MCF 10A (cell line): ENCODE data around the gene ABI1. TPM values are rescaled to one million over a fixed set of nuclear protein-coding genes. Genes with fewer than 3 reads are reported as not detected.
A peak's percentile ranks its signal among the peaks of the same experiment; 100 is the strongest.

Experiments used
- BruUV-seq: library from RNA; stranded (reverse); fragments of 400-500 nt; replicated peaks from 2 replicates; lab custom pipeline; 2021; lab: Mats Ljungman, UMichigan
- CTCF ChIA-PET: fragments of 300-600 bp; sonication (Branson Sonifier 250); formaldehyde crosslinking; extraction: SDS; loops from one replicate; lab custom pipeline; 2021; ENCODE audit warnings: antibody characterized with exemption, inconsistent platforms; lab: Yijun Ruan, JAX
- POLR2A ChIA-PET: fragments of 300-600, 350-650 bp; sonication (Branson Sonifier 250); formaldehyde crosslinking; extraction: SDS; loops from one replicate; lab custom pipeline; 2020; ENCODE audit warnings: antibody characterized with exemption, inconsistent platforms; lab: Yijun Ruan, JAX
- DNase-seq: peaks from one replicate; pipeline ENCODE4 v3.0.0-alpha.2; 2018; ENCODE audit not compliant: unreplicated experiment
- H3K27ac Mint-ChIP-seq: one replicate; pipeline ENCODE4 v1.8.0; 2022; ENCODE audit warnings: mild to moderate bottlenecking, low read depth, mixed read lengths; ENCODE audit not compliant: unreplicated experiment
- H3K27me3 Mint-ChIP-seq: one replicate; pipeline ENCODE4 v1.8.0; 2022; ENCODE audit warnings: mixed read lengths; ENCODE audit not compliant: insufficient read depth, unreplicated experiment
- H3K36me3 Mint-ChIP-seq: one replicate; pipeline ENCODE4 v1.8.0; 2022; ENCODE audit warnings: mild to moderate bottlenecking, moderate library complexity, mixed read lengths; ENCODE audit not compliant: insufficient read depth, unreplicated experiment
- H3K4me1 Mint-ChIP-seq: one replicate; pipeline ENCODE4 v1.8.0; 2022; ENCODE audit warnings: mixed read lengths; ENCODE audit not compliant: insufficient read depth, unreplicated experiment
- H3K4me3 Mint-ChIP-seq: one replicate; pipeline ENCODE4 v1.8.0; 2022; ENCODE audit warnings: mild to moderate bottlenecking, moderate library complexity, mixed read lengths; ENCODE audit not compliant: unreplicated experiment
- H3K9me3 Mint-ChIP-seq: one replicate; pipeline ENCODE4 v1.8.0; 2022; ENCODE audit warnings: mixed read lengths; ENCODE audit not compliant: unreplicated experiment
- CTCF ChIP-seq: fragments of 200-600 bp; IDR thresholded peaks from one replicate; pipeline ENCODE4 v1.8.0; 2022; ENCODE audit warnings: antibody characterized with exemption, mild to moderate bottlenecking; ENCODE audit not compliant: unreplicated experiment
- intact Hi-C: fragments of 100-400 bp; cut with micrococcal nuclease; formaldehyde crosslinking; loops from 2 replicates; pipeline ENCODE4 v1.14.1; 2022
- total RNA-seq: library from RNA; stranded (reverse); gene quantifications from 2 replicates; pipeline ENCODE4 v1.2.3, GENCODE V29; 2022

ABI1 gene
- total RNA-seq, 1 experiment from 2014 or later: 53.0 TPM

GRCh38 chr10:26779176-26779860 is 81.4 kb downstream of the ABI1 start:
- Mint-ChIP-seq H3K36me3 (peaks cover 7% of the 10 kb centered on the region), H3K9me3 (no peaks in the 10 kb centered on the region), H3K4me3 (no peak overlapping the region), H3K4me1 (peaks cover 30% of the 10 kb centered on the region), H3K27ac (no peak overlapping the region), H3K27me3 (no peaks in the 10 kb centered on the region)
- DNase-seq: no peak
- POLR2A ChIA-PET: interaction anchor here (0.7 to 2.3 kb wide), 2 partner anchors 20 to 81 kb away, joined by 4 to 23 read pairs; partner anchors contain the start of gene ABI1
- no TSS peak for BruUV-seq
- no peak for TF ChIP-seq CTCF
- CTCF ChIA-PET: no interaction called here
- intact Hi-C loops: no loop called here

GRCh38 chr10:26777686-26778085 is 83.1 kb downstream of the ABI1 start:
- Mint-ChIP-seq H3K27me3 (no peaks in the 10 kb centered on the region), H3K4me1 (peaks cover 30% of the 10 kb centered on the region), H3K9me3 (no peaks in the 10 kb centered on the region), H3K4me3 (no peak overlapping the region), H3K36me3 (peaks cover 7% of the 10 kb centered on the region), H3K27ac (no peak overlapping the region)
- CTCF ChIA-PET: interaction anchor here (0.9 kb wide), 1 partner anchor 80 kb away, joined by 5 read pairs; no protein-coding TSS in a partner anchor
- POLR2A ChIA-PET: no interaction called here
- no peak for DNase-seq
- TF ChIP-seq CTCF: no peak
- BruUV-seq: no TSS peak
- intact Hi-C loops: no loop called here

GRCh38 chr10:26776258-26776657 is 84.5 kb downstream of the ABI1 start:
- no peaks in the 10 kb centered on the region for H3K27me3 Mint-ChIP-seq
- ChIA-PET CTCF (interaction anchor here (0.5 to 1.6 kb wide), 2 partner anchors 55 to 91 kb away, joined by 3 to 6 read pairs; no protein-coding TSS in a partner anchor), POLR2A (interaction anchor here (1.3 kb wide), 1 partner anchor 93 kb away, joined by 3 read pairs; no protein-coding TSS in a partner anchor)
- TF ChIP-seq CTCF: no peak
- peaks cover 7% of the 10 kb centered on the region for H3K36me3 Mint-ChIP-seq
- no peak overlapping the region for H3K4me3 Mint-ChIP-seq
- no peaks in the 10 kb centered on the region for H3K9me3 Mint-ChIP-seq
- BruUV-seq: no TSS peak
- no peak overlapping the region for H3K27ac Mint-ChIP-seq
- DNase-seq: peak; percentile 2
- H3K4me1 Mint-ChIP-seq: peaks cover 25% of the 10 kb centered on the region
- intact Hi-C loops: no loop called here

- DNase-seq: no peak
- H3K9me3 Mint-ChIP-seq: no peaks in the 10 kb centered on the region
- H3K36me3 Mint-ChIP-seq: peaks cover 7% of the 10 kb centered on the region
- peaks cover 14% of the 10 kb centered on the region for H3K4me1 Mint-ChIP-seq
- TF ChIP-seq CTCF: no peak
- H3K27ac Mint-ChIP-seq: no peak overlapping the region
- intact Hi-C loops: no loop called here
- POLR2A ChIA-PET: interaction anchor here (0.6 kb wide), 1 partner anchor 383 kb away, joined by 3 read pairs; no protein-coding TSS in a partner anchor
- H3K4me3 Mint-ChIP-seq: no peak overlapping the region
- CTCF ChIA-PET: interaction anchor here (0.9 kb wide), 1 partner anchor 47 kb away, joined by 3 read pairs; no protein-coding TSS in a partner anchor
- no peaks in the 10 kb centered on the region for H3K27me3 Mint-ChIP-seq
- BruUV-seq: no TSS peak
These were observed 87.1 kb downstream of the ABI1 start for GRCh38 chr10:26773633-26774032.
